H1 (cell line): ENCODE measurements around the gene ASPN. TPM values are rescaled to one million over a fixed set of nuclear protein-coding genes. Genes with fewer than 3 reads are reported as not detected.

Experiments used
- ASH2L ChIP-seq: fragments of 200-600, 300-600 bp; sonication (generic); IDR thresholded peaks from one replicate; pipeline ENCODE4 v1.7.1; 2017; ENCODE audit warnings: low read length
- CHD2 ChIP-seq: IDR thresholded peaks from 2 replicates; pipeline ENCODE4 v1.6.1; 2012; ENCODE audit warnings: low read length, improper control_type of control experiment
- EZH2 ChIP-seq: fragments of 200-600 bp; sonication (generic); IDR thresholded peaks from 2 replicates; pipeline ENCODE4 v1.7.1; 2012; ENCODE audit warnings: low read depth, mild to moderate bottlenecking, moderate library complexity, low read length, inconsistent platforms; ENCODE audit not compliant: severe bottlenecking
- KDM1A ChIP-seq: fragments of 200-600, 300-600 bp; sonication (generic); IDR thresholded peaks from 2 replicates; pipeline ENCODE4 v1.7.1; 2016; ENCODE audit warnings: mild to moderate bottlenecking, low read length, borderline replicate concordance
- RAD21 ChIP-seq, 2 experiments: IDR thresholded peaks in 1 of 2; conservative IDR thresholded peaks in 1 of 2; 2 replicates each; pipeline ENCODE4 v1.6.1; 2011; ENCODE audit warnings: low read depth in 2 of 2, low read length in 2 of 2, improper control_type of control experiment in 1 of 2, inconsistent platforms in 1 of 2, mild to moderate bottlenecking in 1 of 2, moderate library complexity in 1 of 2
- polyA plus RNA-seq, 7 experiments: library from polyadenylated mRNA; depleted of rRNA in 3 of 7; stranded (reverse) in 5 of 7; unstranded in 2 of 7; fragments of >200 nt in 5 of 7; fragments of 200-250 nt in 2 of 7; gene quantifications; 1 replicate in 5 of 7; 2 replicates in 1 of 7; 4 replicates in 1 of 7; pipeline versions ENCODE4 v1.2.1 to v1.2.3, GENCODE V29; 2011 to 2013; ENCODE audit warnings: missing spikeins in 2 of 7, mixed read lengths in 2 of 7
- total RNA-seq: library from RNA; stranded (reverse); fragmentation: NEBNext Ultra II Directional; extraction: Animal tissue kit (Norgen Biotek cat#: 25700); gene quantifications from 2 replicates; pipeline ENCODE4 v1.2.1, GENCODE V29; 2021
- TF ChIP-seq, protein P1 (sequence below): IDR thresholded peaks from 2 replicates; pipeline ENCODE4 v1.6.1; 2012; ENCODE audit warnings: low read length, inconsistent platforms
- TF ChIP-seq, protein P2 (sequence below): fragments of 300-600 bp; sonication (generic); IDR thresholded peaks from 2 replicates; pipeline ENCODE4 v1.7.1; 2012; ENCODE audit warnings: low read length, moderate library complexity, mild to moderate bottlenecking, inconsistent platforms; ENCODE audit not compliant: insufficient replicate concordance

The ASPN gene
- total and polyA plus RNA-seq, 2 of the 8 experiments (the other 6 are each of a cell fraction or from before 2014, with no cell fraction given): not detected

- no peak for TF ChIP-seq KDM1A
- TF ChIP-seq ASH2L: no peak
- TF ChIP-seq CHD2: no peak
- TF ChIP-seq RAD21 (IDR thresholded peaks at IDR 0.05 in 1 of 2, conservative IDR thresholded peaks at IDR 0.05 in 1 of 2; ENCODE audit: low read depth in 2 of 2, low read length in 2 of 2): no peak
- no peak for TF ChIP-seq EZH2
- TF ChIP-seq, protein P1, sequence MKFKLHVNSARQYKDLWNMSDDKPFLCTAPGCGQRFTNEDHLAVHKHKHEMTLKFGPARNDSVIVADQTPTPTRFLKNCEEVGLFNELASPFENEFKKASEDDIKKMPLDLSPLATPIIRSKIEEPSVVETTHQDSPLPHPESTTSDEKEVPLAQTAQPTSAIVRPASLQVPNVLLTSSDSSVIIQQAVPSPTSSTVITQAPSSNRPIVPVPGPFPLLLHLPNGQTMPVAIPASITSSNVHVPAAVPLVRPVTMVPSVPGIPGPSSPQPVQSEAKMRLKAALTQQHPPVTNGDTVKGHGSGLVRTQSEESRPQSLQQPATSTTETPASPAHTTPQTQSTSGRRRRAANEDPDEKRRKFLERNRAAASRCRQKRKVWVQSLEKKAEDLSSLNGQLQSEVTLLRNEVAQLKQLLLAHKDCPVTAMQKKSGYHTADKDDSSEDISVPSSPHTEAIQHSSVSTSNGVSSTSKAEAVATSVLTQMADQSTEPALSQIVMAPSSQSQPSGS: no peak
- TF ChIP-seq, protein P2, sequence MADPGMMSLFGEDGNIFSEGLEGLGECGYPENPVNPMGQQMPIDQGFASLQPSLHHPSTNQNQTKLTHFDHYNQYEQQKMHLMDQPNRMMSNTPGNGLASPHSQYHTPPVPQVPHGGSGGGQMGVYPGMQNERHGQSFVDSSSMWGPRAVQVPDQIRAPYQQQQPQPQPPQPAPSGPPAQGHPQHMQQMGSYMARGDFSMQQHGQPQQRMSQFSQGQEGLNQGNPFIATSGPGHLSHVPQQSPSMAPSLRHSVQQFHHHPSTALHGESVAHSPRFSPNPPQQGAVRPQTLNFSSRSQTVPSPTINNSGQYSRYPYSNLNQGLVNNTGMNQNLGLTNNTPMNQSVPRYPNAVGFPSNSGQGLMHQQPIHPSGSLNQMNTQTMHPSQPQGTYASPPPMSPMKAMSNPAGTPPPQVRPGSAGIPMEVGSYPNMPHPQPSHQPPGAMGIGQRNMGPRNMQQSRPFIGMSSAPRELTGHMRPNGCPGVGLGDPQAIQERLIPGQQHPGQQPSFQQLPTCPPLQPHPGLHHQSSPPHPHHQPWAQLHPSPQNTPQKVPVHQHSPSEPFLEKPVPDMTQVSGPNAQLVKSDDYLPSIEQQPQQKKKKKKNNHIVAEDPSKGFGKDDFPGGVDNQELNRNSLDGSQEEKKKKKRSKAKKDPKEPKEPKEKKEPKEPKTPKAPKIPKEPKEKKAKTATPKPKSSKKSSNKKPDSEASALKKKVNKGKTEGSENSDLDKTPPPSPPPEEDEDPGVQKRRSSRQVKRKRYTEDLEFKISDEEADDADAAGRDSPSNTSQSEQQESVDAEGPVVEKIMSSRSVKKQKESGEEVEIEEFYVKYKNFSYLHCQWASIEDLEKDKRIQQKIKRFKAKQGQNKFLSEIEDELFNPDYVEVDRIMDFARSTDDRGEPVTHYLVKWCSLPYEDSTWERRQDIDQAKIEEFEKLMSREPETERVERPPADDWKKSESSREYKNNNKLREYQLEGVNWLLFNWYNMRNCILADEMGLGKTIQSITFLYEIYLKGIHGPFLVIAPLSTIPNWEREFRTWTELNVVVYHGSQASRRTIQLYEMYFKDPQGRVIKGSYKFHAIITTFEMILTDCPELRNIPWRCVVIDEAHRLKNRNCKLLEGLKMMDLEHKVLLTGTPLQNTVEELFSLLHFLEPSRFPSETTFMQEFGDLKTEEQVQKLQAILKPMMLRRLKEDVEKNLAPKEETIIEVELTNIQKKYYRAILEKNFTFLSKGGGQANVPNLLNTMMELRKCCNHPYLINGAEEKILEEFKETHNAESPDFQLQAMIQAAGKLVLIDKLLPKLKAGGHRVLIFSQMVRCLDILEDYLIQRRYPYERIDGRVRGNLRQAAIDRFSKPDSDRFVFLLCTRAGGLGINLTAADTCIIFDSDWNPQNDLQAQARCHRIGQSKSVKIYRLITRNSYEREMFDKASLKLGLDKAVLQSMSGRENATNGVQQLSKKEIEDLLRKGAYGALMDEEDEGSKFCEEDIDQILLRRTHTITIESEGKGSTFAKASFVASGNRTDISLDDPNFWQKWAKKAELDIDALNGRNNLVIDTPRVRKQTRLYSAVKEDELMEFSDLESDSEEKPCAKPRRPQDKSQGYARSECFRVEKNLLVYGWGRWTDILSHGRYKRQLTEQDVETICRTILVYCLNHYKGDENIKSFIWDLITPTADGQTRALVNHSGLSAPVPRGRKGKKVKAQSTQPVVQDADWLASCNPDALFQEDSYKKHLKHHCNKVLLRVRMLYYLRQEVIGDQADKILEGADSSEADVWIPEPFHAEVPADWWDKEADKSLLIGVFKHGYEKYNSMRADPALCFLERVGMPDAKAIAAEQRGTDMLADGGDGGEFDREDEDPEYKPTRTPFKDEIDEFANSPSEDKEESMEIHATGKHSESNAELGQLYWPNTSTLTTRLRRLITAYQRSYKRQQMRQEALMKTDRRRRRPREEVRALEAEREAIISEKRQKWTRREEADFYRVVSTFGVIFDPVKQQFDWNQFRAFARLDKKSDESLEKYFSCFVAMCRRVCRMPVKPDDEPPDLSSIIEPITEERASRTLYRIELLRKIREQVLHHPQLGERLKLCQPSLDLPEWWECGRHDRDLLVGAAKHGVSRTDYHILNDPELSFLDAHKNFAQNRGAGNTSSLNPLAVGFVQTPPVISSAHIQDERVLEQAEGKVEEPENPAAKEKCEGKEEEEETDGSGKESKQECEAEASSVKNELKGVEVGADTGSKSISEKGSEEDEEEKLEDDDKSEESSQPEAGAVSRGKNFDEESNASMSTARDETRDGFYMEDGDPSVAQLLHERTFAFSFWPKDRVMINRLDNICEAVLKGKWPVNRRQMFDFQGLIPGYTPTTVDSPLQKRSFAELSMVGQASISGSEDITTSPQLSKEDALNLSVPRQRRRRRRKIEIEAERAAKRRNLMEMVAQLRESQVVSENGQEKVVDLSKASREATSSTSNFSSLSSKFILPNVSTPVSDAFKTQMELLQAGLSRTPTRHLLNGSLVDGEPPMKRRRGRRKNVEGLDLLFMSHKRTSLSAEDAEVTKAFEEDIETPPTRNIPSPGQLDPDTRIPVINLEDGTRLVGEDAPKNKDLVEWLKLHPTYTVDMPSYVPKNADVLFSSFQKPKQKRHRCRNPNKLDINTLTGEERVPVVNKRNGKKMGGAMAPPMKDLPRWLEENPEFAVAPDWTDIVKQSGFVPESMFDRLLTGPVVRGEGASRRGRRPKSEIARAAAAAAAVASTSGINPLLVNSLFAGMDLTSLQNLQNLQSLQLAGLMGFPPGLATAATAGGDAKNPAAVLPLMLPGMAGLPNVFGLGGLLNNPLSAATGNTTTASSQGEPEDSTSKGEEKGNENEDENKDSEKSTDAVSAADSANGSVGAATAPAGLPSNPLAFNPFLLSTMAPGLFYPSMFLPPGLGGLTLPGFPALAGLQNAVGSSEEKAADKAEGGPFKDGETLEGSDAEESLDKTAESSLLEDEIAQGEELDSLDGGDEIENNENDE: no peak
Observed at GRCh38 chr9:92463387-92463786, 18.9 kb downstream of the ASPN start (continued).
